WTC11 (cell line): ENCODE results near the gene SNRPF. TPM values are rescaled to one million over a fixed set of nuclear protein-coding genes. Genes with fewer than 3 reads are reported as not detected.

Source experiments
- ATAC-seq: fragments of 200-7000 bp; cut with Tn5 transposase; 2 replicates; pipeline ENCODE4 v1.10.0; 2021; ENCODE audit warnings: mild to moderate bottlenecking, moderate library complexity
- CTCF ChIA-PET: fragments of 300-600 bp; sonication (Branson Sonifier 250); formaldehyde crosslinking; loops from one replicate; lab custom pipeline; 2021; ENCODE audit warnings: antibody characterized with exemption; lab: Charles Lee
- POLR2A ChIA-PET: fragments of 350-600 bp; sonication (Branson Sonifier 250); formaldehyde crosslinking; loops from one replicate; lab custom pipeline; 2021; ENCODE audit warnings: antibody characterized with exemption; lab: Charles Lee
- DNase-seq: peaks from one replicate; pipeline ENCODE4 v3.0.0; 2021; ENCODE audit warnings: low spot score
- H3K27ac Mint-ChIP-seq: 2 replicates; pipeline ENCODE4 v1.8.0; 2021; ENCODE audit warnings: mixed read lengths
- H3K27me3 Mint-ChIP-seq: 2 replicates; pipeline ENCODE4 v1.8.0; 2021; ENCODE audit warnings: low read depth, mild to moderate bottlenecking, moderate library complexity, mixed read lengths
- H3K36me3 Mint-ChIP-seq: 2 replicates; pipeline ENCODE4 v1.8.0; 2021; ENCODE audit warnings: mixed read lengths
- H3K4me1 Mint-ChIP-seq: 2 replicates; pipeline ENCODE4 v1.8.0; 2022; ENCODE audit warnings: mixed read lengths
- H3K4me3 Mint-ChIP-seq: 2 replicates; pipeline ENCODE4 v1.8.0; 2021; ENCODE audit warnings: mild to moderate bottlenecking, moderate library complexity, mixed read lengths
- H3K9me3 Mint-ChIP-seq: 2 replicates; pipeline ENCODE4 v1.8.0; 2021; ENCODE audit warnings: mixed read lengths
- AFF4 ChIP-seq: sonication (generic); formaldehyde crosslinking; IDR thresholded peaks from 2 replicates; pipeline ENCODE4 v1.8.1; 2023; ENCODE audit warnings: mild to moderate bottlenecking, missing genetic modification reagents, borderline replicate concordance
- ATF6 ChIP-seq: sonication (generic); formaldehyde crosslinking; IDR thresholded peaks from 2 replicates; pipeline ENCODE4 v1.8.1; 2023; ENCODE audit warnings: mild to moderate bottlenecking, missing genetic modification reagents
- CREB1 ChIP-seq: sonication (generic); formaldehyde crosslinking; IDR thresholded peaks from 2 replicates; pipeline ENCODE4 v1.8.0; 2023; ENCODE audit warnings: mild to moderate bottlenecking, missing genetic modification reagents
- FOXP1 ChIP-seq: sonication (generic); formaldehyde crosslinking; IDR thresholded peaks from 2 replicates; pipeline ENCODE4 v1.8.0; 2022; ENCODE audit warnings: missing genetic modification reagents, mild to moderate bottlenecking, moderate library complexity, borderline replicate concordance
- FOXP4 ChIP-seq: sonication (generic); formaldehyde crosslinking; IDR thresholded peaks from 2 replicates; pipeline ENCODE4 v1.8.0; 2022; ENCODE audit warnings: mild to moderate bottlenecking, missing genetic modification reagents
- HMGA2 ChIP-seq: fragments of 250-450 bp; sonication (Bioruptor Pico); IDR thresholded peaks from 2 replicates; pipeline ENCODE4 v1.4.0; 2021; ENCODE audit warnings: mild to moderate bottlenecking, moderate library complexity
- KAT7 ChIP-seq: sonication (generic); formaldehyde crosslinking; IDR thresholded peaks from 2 replicates; pipeline ENCODE4 v1.8.1; 2023; ENCODE audit warnings: missing genetic modification reagents, mild to moderate bottlenecking, borderline replicate concordance
- MXD4 ChIP-seq: fragments of 250-450 bp; sonication (Bioruptor Pico); IDR thresholded peaks from 2 replicates; pipeline ENCODE4 v1.8.0; 2021; ENCODE audit warnings: mild to moderate bottlenecking, moderate library complexity, borderline replicate concordance
- MYBL2 ChIP-seq: sonication (generic); formaldehyde crosslinking; IDR thresholded peaks from 2 replicates; pipeline ENCODE4 v1.8.1; 2023; ENCODE audit warnings: mild to moderate bottlenecking, moderate library complexity, missing genetic modification reagents
- NFATC4 ChIP-seq: fragments of 250-450 bp; sonication (Bioruptor Pico); IDR thresholded peaks from 2 replicates; pipeline ENCODE4 v1.9.0; 2021; ENCODE audit warnings: mild to moderate bottlenecking
- NR2C2 ChIP-seq: sonication (generic); formaldehyde crosslinking; IDR thresholded peaks from 2 replicates; pipeline ENCODE4 v1.8.0; 2022; ENCODE audit warnings: mild to moderate bottlenecking, missing genetic modification reagents
- OVOL2 ChIP-seq: fragments of 250-450 bp; sonication (Bioruptor Pico); IDR thresholded peaks from 2 replicates; pipeline ENCODE4 v1.9.0; 2021; ENCODE audit warnings: mild to moderate bottlenecking, borderline replicate concordance
- PRRX2 ChIP-seq: fragments of 250-450 bp; sonication (Bioruptor Pico); IDR thresholded peaks from 2 replicates; pipeline ENCODE4 v1.8.0; 2021; ENCODE audit warnings: mild to moderate bottlenecking
- RELA ChIP-seq: sonication (generic); formaldehyde crosslinking; IDR thresholded peaks from 2 replicates; pipeline ENCODE4 v1.8.1; 2022; ENCODE audit warnings: missing genetic modification reagents, mild to moderate bottlenecking, borderline replicate concordance
- SMAD4 ChIP-seq: sonication (generic); formaldehyde crosslinking; IDR thresholded peaks from 2 replicates; pipeline ENCODE4 v1.8.0; 2022; ENCODE audit warnings: mild to moderate bottlenecking, missing genetic modification reagents
- SOX15 ChIP-seq: fragments of 250-450 bp; sonication (Bioruptor Pico); IDR thresholded peaks from 2 replicates; pipeline ENCODE4 v1.9.0; 2021; ENCODE audit warnings: mild to moderate bottlenecking
- TEAD1 ChIP-seq: sonication (generic); formaldehyde crosslinking; IDR thresholded peaks from 2 replicates; pipeline ENCODE4 v1.8.0; 2022; ENCODE audit warnings: mild to moderate bottlenecking, missing genetic modification reagents
- TP53 ChIP-seq: sonication (generic); formaldehyde crosslinking; IDR thresholded peaks from 2 replicates; pipeline ENCODE4 v1.8.1; 2023; ENCODE audit warnings: mild to moderate bottlenecking, missing genetic modification reagents
- USF1 ChIP-seq: sonication (generic); formaldehyde crosslinking; IDR thresholded peaks from 2 replicates; pipeline ENCODE4 v1.8.0; 2022; ENCODE audit warnings: mild to moderate bottlenecking, missing genetic modification reagents
- ZBTB43 ChIP-seq: sonication (generic); formaldehyde crosslinking; IDR thresholded peaks from 2 replicates; pipeline ENCODE4 v1.8.1; 2023; ENCODE audit warnings: mild to moderate bottlenecking, missing genetic modification reagents
- ZMAT4 ChIP-seq: fragments of 250-450 bp; sonication (Bioruptor Pico); IDR thresholded peaks from 2 replicates; pipeline ENCODE4 v1.9.0; 2021; ENCODE audit warnings: mild to moderate bottlenecking
- ZNF138 ChIP-seq: sonication (generic); formaldehyde crosslinking; conservative IDR thresholded peaks from 2 replicates; pipeline ENCODE4 v1.8.1; 2022; ENCODE audit warnings: mild to moderate bottlenecking, moderate library complexity, missing genetic modification reagents
- ZNF396 ChIP-seq: fragments of 250-450 bp; sonication (Bioruptor Pico); IDR thresholded peaks from 2 replicates; pipeline ENCODE4 v1.8.0; 2021; ENCODE audit warnings: mild to moderate bottlenecking, moderate library complexity, borderline replicate concordance
- ZNF416 ChIP-seq: fragments of 250-450 bp; sonication (Bioruptor Pico); IDR thresholded peaks from 2 replicates; pipeline ENCODE4 v1.9.0; 2021; ENCODE audit warnings: mild to moderate bottlenecking, inconsistent platforms
- ZNF671 ChIP-seq: fragments of 250-450 bp; sonication (Bioruptor Pico); IDR thresholded peaks from 2 replicates; pipeline ENCODE4 v1.8.0; 2021; ENCODE audit warnings: mild to moderate bottlenecking
- total RNA-seq: library from RNA; stranded (reverse); gene quantifications from 3 replicates; pipeline ENCODE4 v1.2.3, GENCODE V29; 2021

Gene SNRPF
- total RNA-seq, 1 experiment from 2014 or later = 75.8 TPM

GRCh38 chr12:95887311-95887710 is 28.6 kb downstream of the SNRPF start:
- H3K27me3 Mint-ChIP-seq = no peaks in the 10 kb centered on the region
- H3K36me3 Mint-ChIP-seq = no peaks in the 10 kb centered on the region
- POLR2A ChIA-PET = no interaction called here
- ATAC-seq (no peak), DNase-seq (no peak)
- H3K4me1 Mint-ChIP-seq = no peaks in the 10 kb centered on the region
- H3K4me3 Mint-ChIP-seq = no peak overlapping the region
- no peaks in the 10 kb centered on the region for H3K9me3 Mint-ChIP-seq
- CTCF ChIA-PET = no interaction called here
- H3K27ac Mint-ChIP-seq = no peak overlapping the region
- no peak for TF ChIP-seq ATF6
- no peak for TF ChIP-seq HMGA2
- no peak for TF ChIP-seq NFATC4 (CRISPR knock-in tag)

- Mint-ChIP-seq H3K36me3 (no peaks in the 10 kb centered on the region), H3K4me1 (no peaks in the 10 kb centered on the region), H3K4me3 (no peak overlapping the region), H3K27ac (no peak overlapping the region), H3K9me3 (peaks cover 4% of the 10 kb centered on the region; the same call in 1 of the 2 replicates), H3K27me3 (no peaks in the 10 kb centered on the region)
- ChIA-PET CTCF (no interaction called here), POLR2A (no interaction called here)
- no peak for ATAC-seq
- no peak for DNase-seq
- TF ChIP-seq ZNF138 (CRISPR knock-in tag) (no peak), SOX15 (CRISPR knock-in tag) (no peak), FOXP1 (CRISPR knock-in tag) (no peak), FOXP4 (CRISPR knock-in tag) (no peak), ZNF671 (CRISPR knock-in tag) (no peak), KAT7 (CRISPR knock-in tag) (no peak), CREB1 (CRISPR knock-in tag) (no peak), USF1 (CRISPR knock-in tag) (no peak), PRRX2 (no peak), SMAD4 (no peak)
These were observed 32.2 kb downstream of the SNRPF start for GRCh38 chr12:95890958-95891357.

- Mint-ChIP-seq H3K4me1 (no peaks in the 10 kb centered on the region), H3K4me3 (no peak overlapping the region), H3K27me3 (no peaks in the 10 kb centered on the region), H3K9me3 (peaks cover 4% of the 10 kb centered on the region; the same call in 1 of the 2 replicates), H3K27ac (no peak overlapping the region), H3K36me3 (no peaks in the 10 kb centered on the region)
- POLR2A ChIA-PET = interaction anchor here (0.5 kb wide), 1 partner anchor 9 kb away, joined by 3 read pairs; no protein-coding TSS in a partner anchor
- CTCF ChIA-PET = interaction anchor here (0.6 to 0.7 kb wide), 3 partner anchors 20 to 893 kb away, joined by 3 to 5 read pairs (median 3); partner anchors contain the start of gene NDUFA12
- no peak for DNase-seq
- no peak for ATAC-seq
- TF ChIP-seq AFF4 (CRISPR knock-in tag) (no peak), ZBTB43 (no peak), TEAD1 (no peak), MXD4 (CRISPR knock-in tag) (no peak), ZNF416 (CRISPR knock-in tag) (no peak), TP53 (CRISPR knock-in tag) (no peak), NR2C2 (no peak), MYBL2 (CRISPR knock-in tag) (no peak), OVOL2 (CRISPR knock-in tag) (no peak), ZMAT4 (CRISPR knock-in tag) (no peak), RELA (CRISPR knock-in tag) (no peak), ZNF396 (no peak)
These were observed 38.1 kb downstream of the SNRPF start for GRCh38 chr12:95896846-95897245.
